ENCODE measurements around the gene IFI27. TPM values are rescaled to one million over a fixed set of nuclear protein-coding genes. Genes with fewer than 3 reads are reported as not detected.

IFI27 gene
- total RNA-seq, 4 donors from 2014 or later = 118 to 502 (median 368) TPM

DNA sequence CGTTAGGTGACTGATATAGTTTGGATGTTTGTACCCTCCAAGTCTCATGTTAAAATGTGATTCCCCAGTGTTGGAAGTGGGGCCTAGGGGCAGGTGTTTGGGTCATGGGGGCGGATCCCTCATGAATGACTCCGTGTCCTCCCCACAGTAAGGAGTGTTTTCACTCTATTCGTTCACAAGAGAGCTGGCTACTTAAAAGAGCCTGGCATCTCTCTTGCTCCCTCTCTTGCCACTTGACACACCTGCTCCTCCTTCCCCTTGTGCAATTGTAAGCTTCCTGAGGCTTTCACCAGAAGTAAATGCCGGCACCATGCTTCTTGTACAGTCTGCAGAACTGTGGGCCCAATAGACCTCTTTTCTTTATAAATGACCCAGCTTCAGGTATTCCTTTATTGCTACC lies 16.3 kb downstream of the IFI27 start:
- Histone ChIP-seq H3K9me3 (no peaks in the 10 kb centered on the region), H3K27me3 (no peaks in the 10 kb centered on the region), H3K36me3 (peaks cover 0 to 29% (median 0%) of the 10 kb centered on the region in 3 donors), H3K4me1 (peaks cover 0 to 17% (median 7%) of the 10 kb centered on the region in 4 donors), H3K4me3 (no peak overlapping the region), H3K27ac (no peak overlapping the region)
- DNase-seq (ENCODE audit: low spot score in 2 of 2) = peak in 1 of 2 donors; percentile 1
- TF ChIP-seq, protein P1, sequence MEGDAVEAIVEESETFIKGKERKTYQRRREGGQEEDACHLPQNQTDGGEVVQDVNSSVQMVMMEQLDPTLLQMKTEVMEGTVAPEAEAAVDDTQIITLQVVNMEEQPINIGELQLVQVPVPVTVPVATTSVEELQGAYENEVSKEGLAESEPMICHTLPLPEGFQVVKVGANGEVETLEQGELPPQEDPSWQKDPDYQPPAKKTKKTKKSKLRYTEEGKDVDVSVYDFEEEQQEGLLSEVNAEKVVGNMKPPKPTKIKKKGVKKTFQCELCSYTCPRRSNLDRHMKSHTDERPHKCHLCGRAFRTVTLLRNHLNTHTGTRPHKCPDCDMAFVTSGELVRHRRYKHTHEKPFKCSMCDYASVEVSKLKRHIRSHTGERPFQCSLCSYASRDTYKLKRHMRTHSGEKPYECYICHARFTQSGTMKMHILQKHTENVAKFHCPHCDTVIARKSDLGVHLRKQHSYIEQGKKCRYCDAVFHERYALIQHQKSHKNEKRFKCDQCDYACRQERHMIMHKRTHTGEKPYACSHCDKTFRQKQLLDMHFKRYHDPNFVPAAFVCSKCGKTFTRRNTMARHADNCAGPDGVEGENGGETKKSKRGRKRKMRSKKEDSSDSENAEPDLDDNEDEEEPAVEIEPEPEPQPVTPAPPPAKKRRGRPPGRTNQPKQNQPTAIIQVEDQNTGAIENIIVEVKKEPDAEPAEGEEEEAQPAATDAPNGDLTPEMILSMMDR (IDR thresholded peaks at IDR 0.05) = no peak
- TF ChIP-seq EP300 (IDR thresholded peaks at IDR 0.05) (no peak), POLR2A (IDR thresholded peaks at IDR 0.05) (no peak)
- 76 to 82% methylated on average over 5 of the region's 5 CpGs for WGBS, 2 donors

DNA sequence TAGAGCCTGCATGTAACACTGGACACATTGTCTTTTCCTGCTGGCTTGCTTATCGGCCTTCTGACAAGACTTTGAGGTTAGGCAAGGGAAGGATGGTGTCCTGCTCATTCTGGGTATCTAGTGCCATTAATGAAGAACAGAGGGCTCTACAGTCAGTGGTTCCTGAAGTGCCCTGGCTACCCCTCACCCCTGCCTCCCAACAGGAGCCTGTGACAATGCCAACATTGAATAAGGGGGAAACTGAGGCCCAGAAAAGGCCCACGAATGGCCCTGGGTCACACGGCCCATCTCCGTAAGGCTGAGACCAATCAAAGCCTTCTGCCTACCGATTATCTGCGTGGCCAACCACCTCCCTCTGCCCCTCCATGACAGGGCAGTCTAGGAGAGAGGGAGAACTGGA lies 16.8 kb downstream of the IFI27 start:
- Histone ChIP-seq H3K27me3 (no peaks in the 10 kb centered on the region), H3K36me3 (peaks cover 0 to 29% (median 0%) of the 10 kb centered on the region in 3 donors), H3K4me1 (peaks cover 0 to 17% (median 7%) of the 10 kb centered on the region in 4 donors), H3K9me3 (no peaks in the 10 kb centered on the region), H3K4me3 (no peak overlapping the region), H3K27ac (no peak overlapping the region)
- WGBS, 2 donors = 82% methylated on average over 6 of the region's 6 CpGs
- TF ChIP-seq EP300 (IDR thresholded peaks at IDR 0.05) (no peak), POLR2A (IDR thresholded peaks at IDR 0.05) (no peak)
- TF ChIP-seq, protein P1 (IDR thresholded peaks at IDR 0.05) = no peak
- peak in 1 of 2 donors; percentile 2 for DNase-seq (ENCODE audit: low spot score in 2 of 2)

DNA sequence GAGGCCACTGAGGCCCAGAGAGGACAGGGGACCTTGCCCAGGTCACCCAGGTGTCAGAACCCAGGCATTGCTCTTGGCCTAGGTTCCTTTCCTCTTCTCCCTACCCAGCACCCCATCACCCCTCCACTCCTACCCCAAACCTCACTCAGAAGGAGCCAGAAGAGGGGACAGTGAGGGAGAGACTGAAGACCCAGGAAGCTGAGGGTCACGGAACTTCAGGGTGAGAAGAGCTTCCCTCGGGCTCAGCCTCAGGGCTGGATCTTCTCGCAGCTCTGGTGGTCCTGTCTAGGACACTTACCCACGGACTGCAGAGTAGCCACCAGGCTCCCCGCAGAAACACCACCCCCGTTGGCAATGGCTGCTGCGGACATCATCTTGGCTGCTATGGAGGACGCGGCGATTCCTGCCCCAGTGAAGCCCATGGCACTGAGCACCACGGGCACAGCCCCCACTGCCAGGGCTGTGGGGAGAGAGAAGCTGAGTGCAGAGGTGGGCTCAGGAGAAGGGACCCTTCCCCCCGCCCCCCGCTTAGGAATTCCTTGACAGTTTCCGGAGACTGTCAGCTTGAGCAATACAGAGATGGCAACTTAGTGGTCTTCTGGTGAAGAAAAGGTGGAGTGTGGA lies 17.8 kb downstream of the IFI27 start:
- Histone ChIP-seq H3K4me3 (peak overlapping the region in 2 of 4 donors; percentile 34 to 59), H3K27me3 (no peaks in the 10 kb centered on the region), H3K4me1 (peaks cover 0 to 17% (median 7%) of the 10 kb centered on the region in 4 donors), H3K27ac (peak overlapping the region; percentile 86 to 95 (median 88)), H3K9me3 (no peaks in the 10 kb centered on the region), H3K36me3 (peaks cover 0 to 29% (median 0%) of the 10 kb centered on the region in 3 donors)
- TF ChIP-seq POLR2A (IDR thresholded peaks at IDR 0.05) = no peak
- TF ChIP-seq, protein P1 (IDR thresholded peaks at IDR 0.05) = no peak
- TF ChIP-seq EP300 (IDR thresholded peaks at IDR 0.05) = no peak
- WGBS, 2 donors = 91 to 96% methylated on average over 13 of the region's 14 CpGs
- DNase-seq (ENCODE audit: low spot score in 2 of 2) = no peak

DNA sequence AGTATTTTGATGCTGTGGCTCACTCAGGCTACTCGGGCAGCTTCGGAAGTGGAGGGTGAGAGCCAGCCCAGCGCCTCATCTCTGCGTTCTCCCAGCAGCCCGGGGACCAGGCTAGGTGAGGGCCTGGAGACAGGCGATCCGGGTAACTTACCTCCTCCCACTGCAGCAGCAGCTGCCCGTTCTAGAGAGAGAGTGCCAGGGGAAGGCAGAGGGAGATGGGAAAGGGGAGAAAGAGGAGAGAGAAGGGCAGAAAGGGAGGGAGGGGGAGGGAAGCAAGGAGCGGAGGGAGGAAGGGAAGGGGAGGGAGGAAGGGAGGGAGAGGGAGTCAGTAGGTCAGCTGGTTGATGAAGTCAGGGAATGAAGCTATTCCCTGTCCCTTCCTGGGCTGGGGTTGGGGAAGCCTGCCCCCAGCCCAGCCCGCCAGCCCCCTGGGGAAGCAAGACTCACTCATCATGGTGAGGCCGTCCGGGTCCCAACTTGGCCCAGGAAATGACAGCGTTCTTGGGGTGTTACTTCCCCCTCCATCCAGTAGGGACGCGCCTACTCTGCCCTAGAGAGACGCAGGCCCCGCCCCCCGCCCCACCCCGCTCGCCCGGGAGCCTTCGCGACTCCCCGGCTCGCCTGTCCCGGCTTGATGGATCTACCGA lies 18.7 kb downstream of the IFI27 start, which contains the start of gene IFI27L2:
IFI27L2 (minus strand) TSS at position 494 of the 647 bp plus-strand sequence; CDS start at position 454, 40 bp downstream.
- Histone ChIP-seq H3K4me3 (peak within 1 kb of the TSS; percentile 34 to 61 (median 55)), H3K9me3 (no peaks in the 10 kb centered on the region), H3K4me1 (peaks cover 0 to 17% (median 7%) of the 10 kb centered on the region in 4 donors), H3K27ac (peak within 1 kb of the TSS; percentile 86 to 95 (median 88)), H3K36me3 (peaks cover 0 to 29% (median 0%) of the 10 kb centered on the region in 3 donors), H3K27me3 (no peaks in the 10 kb centered on the region)
- peak; percentile 65 to 67 for DNase-seq (ENCODE audit: low spot score in 2 of 2)
- 0 to 2% methylated on average over 21 to 27 of the region's 27 CpGs for WGBS, 2 donors
- TF ChIP-seq, protein P1 (IDR thresholded peaks at IDR 0.05) = peak; percentile 40 to 72 (median 54)
- peak in 1 of 2 donors; percentile 65 for TF ChIP-seq EP300 (IDR thresholded peaks at IDR 0.05)
- TF ChIP-seq POLR2A (IDR thresholded peaks at IDR 0.05) = peak; percentile 25 to 57
